Left ventricle myocardium superior (tissue), 1 donor: ENCODE measurements around the gene HRAS. TPM values are rescaled to one million over a fixed set of nuclear protein-coding genes. Genes with fewer than 3 reads are reported as not detected.
"Not testable (repeated sequence)": the region's sequence is repeated elsewhere in the genome, so short reads cannot be mapped to it uniquely, and the experiment has no call there.

Source experiments
- ATAC-seq: fragments of 200-7000 bp; cut with Tn5 transposase; one replicate; pipeline ENCODE4 v1.9.1; 2020; ENCODE audit warnings: mild to moderate bottlenecking, moderate library complexity
- DNase-seq: peaks from one replicate; pipeline ENCODE4 v3.0.0-alpha.2; 2020
- intact Hi-C: fragments of 100-400 bp; cut with micrococcal nuclease; formaldehyde crosslinking; loops from one replicate; pipeline ENCODE4 v1.11.0; 2022
- long read RNA-seq: library from polyadenylated mRNA; unstranded; transcript quantifications from one replicate; pipeline ENCODE4 v2.0.0, GENCODE V29; 2021
- total RNA-seq: library from RNA; stranded (reverse); fragmentation: NEBNext Ultra II Directional; extraction: Animal tissue kit (Norgen Biotek cat#: 25700); gene quantifications from one replicate; pipeline ENCODE4 v1.2.1, GENCODE V29; 2021
- donor health status: DM: no; HTN: yes; CAD: no; lungs with severe emphysema.

The HRAS gene
- 67.1 TPM for total RNA-seq
- long read RNA-seq, transcript HRAS-204 (6 exons, 1,233 nt) = minor isoform, 9 of 64 reads
- long read RNA-seq, transcript HRAS-205 (5 exons, 1,151 nt) = minor isoform, 5 of 64 reads
- long read RNA-seq, transcript HRAS-201 (6 exons, 894 nt) = major isoform, 39 of 64 reads
- long read RNA-seq, partial matches to known transcripts = 5 of 64 reads
- long read RNA-seq, other reads (novel, unspliced or antisense) = 2 of 64 reads

- intact Hi-C loops = no loop called here
- DNase-seq (peak; percentile 97), ATAC-seq (peak; percentile 93)
Observed at GRCh38 chr11:535519-536454, at the start of gene HRAS. TSS of gene HRAS (minus strand) at chr11:535576.

GRCh38 chr11:584287-584686, 48.9 kb upstream of the HRAS start:
- ATAC-seq = no peak
- no peak for DNase-seq
- intact Hi-C loops = no loop called here

GRCh38 chr11:581752-582151, 46.4 kb upstream of the HRAS start:
- ATAC-seq (no peak), DNase-seq (no peak)
- intact Hi-C loops = no loop called here

GRCh38 chr11:581342-581741, 46.0 kb upstream of the HRAS start:
- no peak for DNase-seq
- peak; percentile 11 for ATAC-seq
- intact Hi-C loops = no loop called here

GRCh38 chr11:579830-580601, 44.6 kb upstream of the HRAS start:
- intact Hi-C loops = no loop called here
- ATAC-seq (no peak), DNase-seq (no peak)

GRCh38 chr11:578276-579035, 43.1 kb upstream of the HRAS start:
- intact Hi-C loops = no loop called here
- no peak for ATAC-seq
- no peak for DNase-seq

- intact Hi-C loops = no loop called here
- ATAC-seq = no peak
- no peak for DNase-seq
Observed at GRCh38 chr11:577611-577894, 42.2 kb upstream of the HRAS start.

- peak; percentile 40 for DNase-seq
- intact Hi-C loops = no loop called here
- no peak for ATAC-seq
Observed at GRCh38 chr11:576811-577610, 41.6 kb upstream of the HRAS start.

- intact Hi-C loops = no loop called here
- DNase-seq (peak; percentile 98), ATAC-seq (peak; percentile 91)
Observed at GRCh38 chr11:575996-576768, 40.8 kb upstream of the HRAS start, which contains the start of gene PHRF1. TSS of gene PHRF1 (plus strand) at chr11:576470. CDS start at chr11:581513, 5,043 bp downstream.

GRCh38 chr11:575313-575995, 40.1 kb upstream of the HRAS start:
- ATAC-seq = peak; percentile 75
- intact Hi-C loops = no loop called here

GRCh38 chr11:574632-575312, 39.4 kb upstream of the HRAS start:
- peak; percentile 2 for ATAC-seq
- intact Hi-C loops = no loop called here
- no peak for DNase-seq

More at GRCh38 chr11:575313-575995, 40.1 kb upstream of the HRAS start:
- DNase-seq = no peak

- intact Hi-C loops, ATAC-seq: not testable (repeated sequence)
- DNase-seq = peak; percentile 32
Observed at GRCh38 chr11:574031-574570, 38.7 kb upstream of the HRAS start.

GRCh38 chr11:573146-573759, 37.9 kb upstream of the HRAS start:
- intact Hi-C loops = no loop called here
- DNase-seq = peak; percentile 32
- ATAC-seq = no peak

- DNase-seq = no peak
- intact Hi-C loops = no loop called here
- ATAC-seq = no peak
Observed at GRCh38 chr11:571802-572185, 36.4 kb upstream of the HRAS start.

GRCh38 chr11:569158-569885, 33.9 kb upstream of the HRAS start:
- intact Hi-C loops = no loop called here
- peak; percentile 52 for ATAC-seq
- peak; percentile 82 for DNase-seq
